MM.1S (cell line): ENCODE measurements around the gene RAI1.

Experiments
- EZH2 ChIP-seq: fragments of 300-600 bp; sonication (generic); optimal IDR thresholded peaks from 2 replicates; pipeline ENCODE3; 2017; ENCODE audit warnings: low read depth, mild to moderate bottlenecking, antibody characterized with exemption, low read length, mixed read lengths
- TF ChIP-seq, protein P1 (sequence below): fragments of 300-600 bp; sonication (generic); IDR thresholded peaks from 2 replicates; pipeline ENCODE4 v1.5.1; 2016; ENCODE audit warnings: antibody characterized with exemption, low read length, mixed read lengths

GRCh38 chr17:17721140-17721668 lies 39.9 kb downstream of the RAI1 start:
- TF ChIP-seq, protein P1, sequence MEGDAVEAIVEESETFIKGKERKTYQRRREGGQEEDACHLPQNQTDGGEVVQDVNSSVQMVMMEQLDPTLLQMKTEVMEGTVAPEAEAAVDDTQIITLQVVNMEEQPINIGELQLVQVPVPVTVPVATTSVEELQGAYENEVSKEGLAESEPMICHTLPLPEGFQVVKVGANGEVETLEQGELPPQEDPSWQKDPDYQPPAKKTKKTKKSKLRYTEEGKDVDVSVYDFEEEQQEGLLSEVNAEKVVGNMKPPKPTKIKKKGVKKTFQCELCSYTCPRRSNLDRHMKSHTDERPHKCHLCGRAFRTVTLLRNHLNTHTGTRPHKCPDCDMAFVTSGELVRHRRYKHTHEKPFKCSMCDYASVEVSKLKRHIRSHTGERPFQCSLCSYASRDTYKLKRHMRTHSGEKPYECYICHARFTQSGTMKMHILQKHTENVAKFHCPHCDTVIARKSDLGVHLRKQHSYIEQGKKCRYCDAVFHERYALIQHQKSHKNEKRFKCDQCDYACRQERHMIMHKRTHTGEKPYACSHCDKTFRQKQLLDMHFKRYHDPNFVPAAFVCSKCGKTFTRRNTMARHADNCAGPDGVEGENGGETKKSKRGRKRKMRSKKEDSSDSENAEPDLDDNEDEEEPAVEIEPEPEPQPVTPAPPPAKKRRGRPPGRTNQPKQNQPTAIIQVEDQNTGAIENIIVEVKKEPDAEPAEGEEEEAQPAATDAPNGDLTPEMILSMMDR: no peak
- TF ChIP-seq EZH2: no peak
